GM21367 (cell line): Measurements from ENCODE around the gene XCR1.
"Not testable (repeated sequence)": the region's sequence is repeated elsewhere in the genome, so short reads cannot be mapped to it uniquely, and the experiment has no call there.

ENCODE experiments used
- ATAC-seq: cut with Tn5 transposase; IDR thresholded peaks from one replicate; pipeline ENCODE4 v1.9.1; 2021; ENCODE audit not compliant: unreplicated experiment

Gene XCR1

DNA sequence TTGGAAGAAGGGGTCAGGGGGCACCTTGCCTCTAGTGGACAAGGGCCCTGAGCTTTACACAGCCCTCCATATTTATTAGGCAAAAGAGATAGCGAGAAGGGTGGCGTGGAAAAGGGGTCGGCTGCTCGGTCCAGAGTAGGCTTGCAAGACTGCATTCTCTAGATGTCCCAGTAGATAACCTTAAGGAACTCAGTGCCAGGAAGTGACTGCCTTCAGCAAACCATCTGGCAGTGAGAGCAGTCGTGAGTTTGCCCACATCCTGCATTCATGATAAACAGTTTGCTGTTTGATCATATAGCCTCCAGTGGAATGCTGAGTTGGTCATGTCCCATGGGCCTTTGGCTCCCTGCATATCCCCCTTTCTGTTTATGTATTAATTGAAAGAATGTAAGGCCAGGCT lies 18.9 kb upstream of the XCR1 start:
- not testable (repeated sequence) for ATAC-seq

DNA sequence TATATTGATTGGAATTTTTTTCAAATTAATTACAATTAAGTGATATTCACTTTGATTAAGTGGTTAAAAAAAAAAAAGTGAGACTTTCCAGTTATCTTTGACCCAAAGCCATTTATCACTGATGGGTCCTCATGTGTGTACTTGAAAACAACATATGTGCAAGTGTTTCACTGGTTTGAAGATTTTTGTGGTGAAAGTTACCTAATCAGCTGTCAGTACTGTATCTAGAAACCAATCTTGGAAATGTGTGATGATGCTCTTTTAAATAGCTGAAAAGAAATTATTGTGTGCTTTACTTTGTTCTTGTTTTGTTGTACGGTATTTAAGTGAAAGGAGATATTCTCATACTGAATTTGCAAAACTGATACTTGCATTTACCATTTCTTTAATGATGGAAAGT lies 11.6 kb upstream of the XCR1 start:
- ATAC-seq: no peak

DNA sequence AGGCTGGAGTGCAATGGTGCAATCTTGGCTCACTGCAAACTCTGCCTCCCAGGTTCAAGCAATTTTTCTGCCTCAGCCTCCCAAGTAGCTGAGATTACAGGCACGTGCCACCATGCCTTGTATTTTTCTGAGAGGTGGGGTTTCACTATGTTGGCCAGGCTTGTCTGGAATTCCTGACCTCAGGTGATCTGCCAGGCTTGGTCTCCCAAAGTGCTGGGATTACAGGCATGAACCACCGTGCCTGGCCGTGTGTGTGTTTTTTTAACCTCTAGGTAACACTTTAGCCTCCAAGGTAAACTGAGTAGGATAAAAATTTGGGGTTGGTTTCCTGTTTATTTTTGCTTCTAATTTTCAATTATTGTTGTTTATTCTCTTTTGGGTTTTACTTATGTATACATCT lies 10.8 kb upstream of the XCR1 start:
- not testable (repeated sequence) for ATAC-seq

DNA sequence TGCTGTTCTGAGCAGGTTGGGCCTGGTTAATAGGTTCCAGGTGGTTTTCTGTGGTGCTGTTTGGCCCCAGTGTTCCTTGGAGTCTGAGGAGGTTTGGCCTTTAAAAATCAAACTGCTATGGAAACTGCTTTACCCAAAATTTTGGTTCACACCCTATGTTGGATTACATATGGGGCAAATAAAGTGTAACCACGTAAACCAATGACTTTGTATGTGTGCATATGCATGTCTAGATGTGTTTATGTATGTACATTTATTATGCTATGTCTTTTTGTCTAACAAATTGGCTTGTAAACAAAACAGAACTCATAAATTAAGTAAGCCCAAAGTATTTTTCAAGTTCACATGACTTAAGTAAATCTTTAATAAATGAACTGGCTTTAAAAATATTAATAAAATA lies 8.9 kb upstream of the XCR1 start:
- no peak for ATAC-seq

DNA sequence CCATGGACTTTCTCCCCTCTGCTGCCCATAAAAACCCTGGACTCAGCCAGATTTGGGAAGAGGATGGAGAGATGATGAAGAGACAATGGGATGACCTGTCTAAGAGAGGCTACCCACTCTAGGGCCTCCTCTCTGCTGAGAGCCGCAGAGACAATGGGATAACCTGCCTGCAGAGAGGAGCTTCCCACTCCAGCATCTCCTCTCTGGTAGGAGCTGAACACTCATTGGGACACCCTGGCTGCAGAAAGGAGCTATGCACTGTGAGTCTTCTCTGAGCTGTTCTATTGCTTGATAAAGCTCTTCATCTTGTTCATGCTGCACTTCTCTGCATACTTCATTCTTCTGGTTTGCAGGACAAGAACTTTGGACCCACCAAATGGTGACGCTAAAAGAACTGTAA lies 4.5 kb upstream of the XCR1 start:
- no peak for ATAC-seq

DNA sequence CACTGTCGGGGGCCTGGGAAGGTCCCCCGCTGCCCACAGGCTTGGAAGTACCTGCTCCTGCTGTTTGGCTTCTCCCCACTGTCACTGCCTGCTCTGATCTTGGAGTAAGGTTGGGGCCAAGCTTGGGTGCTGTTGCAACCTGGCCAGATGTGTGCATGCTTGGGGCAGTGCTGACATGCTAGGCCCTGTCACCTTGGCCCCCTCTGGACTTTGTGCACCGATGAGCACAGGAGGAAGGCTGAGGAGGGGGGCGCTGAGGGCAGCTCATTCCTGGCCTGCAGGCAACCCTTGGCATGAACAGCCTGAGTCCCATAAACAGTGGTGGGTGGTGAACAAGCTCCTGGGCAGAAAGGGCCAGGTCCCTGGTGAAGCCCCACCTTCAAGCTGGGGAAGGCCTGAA lies 4.0 kb upstream of the XCR1 start:
- ATAC-seq: no peak

DNA sequence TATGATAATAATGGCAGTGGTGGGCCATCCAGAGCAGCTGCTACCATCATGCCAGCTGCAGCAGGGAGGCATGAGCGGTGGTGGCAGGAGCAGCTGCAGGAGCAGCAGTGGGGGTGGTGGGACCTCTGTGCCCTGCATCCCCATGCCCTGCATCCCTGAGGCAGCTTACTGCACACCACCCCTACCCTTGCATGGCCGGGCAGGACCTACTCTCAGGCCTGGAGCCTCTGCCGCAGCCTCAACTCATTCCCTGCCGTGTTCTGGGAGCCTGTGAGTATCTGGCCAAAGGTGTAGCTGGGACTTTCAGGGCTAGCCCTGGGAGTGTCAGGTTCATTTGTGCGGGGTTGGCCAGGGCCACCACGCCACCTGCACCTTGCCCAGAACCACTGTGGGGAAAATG lies 3.3 kb upstream of the XCR1 start:
- ATAC-seq: no peak

DNA sequence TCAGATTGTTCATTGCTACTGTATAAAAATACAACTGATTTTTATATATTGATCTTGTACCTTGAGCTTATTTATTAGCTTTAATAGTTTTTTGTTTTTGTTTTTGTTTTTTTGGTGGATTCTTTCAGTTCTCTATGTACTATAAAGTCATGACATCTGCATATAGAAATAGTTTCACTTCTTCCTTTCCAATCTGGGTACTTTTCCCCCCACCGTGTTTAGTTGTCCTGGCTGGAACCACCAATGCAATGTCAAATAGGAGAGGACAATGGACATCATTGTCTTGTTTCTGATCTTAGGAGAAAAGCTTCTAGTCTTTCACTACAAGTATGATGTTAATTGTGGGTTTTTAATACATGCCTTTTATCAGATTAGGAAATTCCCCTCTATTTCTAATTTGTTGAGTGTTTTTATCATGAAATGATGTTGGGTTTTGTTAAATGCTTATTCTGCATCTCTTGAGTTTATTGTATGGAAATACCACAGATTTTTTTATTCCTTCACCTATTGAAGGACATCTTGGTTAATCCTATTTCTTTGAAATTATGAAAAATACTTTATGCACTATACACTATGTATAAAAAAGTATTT lies 2.8 kb upstream of the XCR1 start:
- ATAC-seq: no peak

DNA sequence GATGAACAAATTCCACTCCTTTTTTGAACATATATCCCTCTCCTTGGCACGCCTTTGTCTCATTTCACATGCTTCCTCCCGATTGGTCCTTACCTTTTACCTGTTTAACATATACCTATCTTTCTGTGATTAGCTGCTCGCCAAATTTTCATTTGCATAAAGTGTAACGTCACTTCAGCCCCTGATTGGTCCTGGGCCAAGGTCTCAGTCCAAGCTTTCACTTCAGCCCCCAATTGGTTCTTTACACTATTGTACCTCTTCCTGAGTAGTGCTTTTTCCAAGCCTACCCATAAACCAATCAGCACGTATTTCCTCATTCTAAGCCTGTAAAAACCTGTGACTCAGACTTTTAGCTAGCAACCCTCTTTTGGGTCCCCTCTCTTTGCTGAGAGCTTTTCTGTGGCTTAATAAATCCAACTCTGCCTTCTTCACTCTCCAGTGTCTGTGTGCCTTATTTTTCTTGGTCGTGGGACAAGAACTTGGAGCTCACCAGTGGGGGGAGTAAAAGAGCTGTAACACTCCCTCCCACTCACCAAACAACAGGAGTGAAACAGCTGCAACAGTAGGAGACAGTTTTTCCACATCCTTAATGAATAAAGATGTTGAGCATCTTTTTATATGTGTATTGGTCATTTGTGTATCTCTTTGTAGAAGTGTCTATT lies 584 bp upstream of the XCR1 start:
- no peak for ATAC-seq

DNA sequence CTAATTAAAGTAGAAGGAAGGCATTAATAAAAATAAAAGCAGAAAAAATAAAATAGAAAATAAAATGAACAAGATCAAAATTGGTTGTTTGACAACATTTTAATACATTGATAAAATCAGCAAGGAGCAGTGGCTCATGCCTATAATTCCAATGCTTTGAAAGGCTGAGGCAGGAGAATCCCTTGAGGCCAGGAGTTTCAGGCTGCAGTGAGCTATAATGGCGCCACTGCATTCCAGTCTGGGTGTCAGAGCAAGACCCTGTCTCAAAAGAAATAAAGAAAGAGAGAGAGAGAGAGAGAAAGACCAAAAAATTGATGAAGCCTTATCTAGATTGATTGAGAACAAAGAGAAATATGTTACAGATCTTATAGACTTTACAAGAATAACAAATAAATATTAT lies 2.1 kb downstream of the XCR1 start:
- ATAC-seq: no peak

DNA sequence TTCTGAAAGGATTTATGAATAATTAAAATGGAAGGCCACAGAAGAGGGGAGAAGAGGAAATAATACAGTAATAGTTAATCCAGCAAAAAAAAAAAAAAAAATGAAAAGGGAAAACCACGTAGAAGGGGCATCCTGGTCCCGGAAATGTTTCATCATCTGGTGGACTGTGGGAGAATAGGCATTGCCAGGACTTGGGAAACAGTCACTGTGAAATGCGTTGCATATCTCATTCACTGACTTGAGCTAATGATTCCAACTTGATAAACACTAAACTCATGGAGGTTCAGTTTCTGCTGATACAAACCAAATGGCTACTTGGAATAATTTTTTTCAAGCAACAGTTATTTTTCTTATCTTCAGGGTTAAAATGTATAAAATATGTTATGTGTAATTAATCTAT lies 3.2 kb downstream of the XCR1 start:
- ATAC-seq: no peak

DNA sequence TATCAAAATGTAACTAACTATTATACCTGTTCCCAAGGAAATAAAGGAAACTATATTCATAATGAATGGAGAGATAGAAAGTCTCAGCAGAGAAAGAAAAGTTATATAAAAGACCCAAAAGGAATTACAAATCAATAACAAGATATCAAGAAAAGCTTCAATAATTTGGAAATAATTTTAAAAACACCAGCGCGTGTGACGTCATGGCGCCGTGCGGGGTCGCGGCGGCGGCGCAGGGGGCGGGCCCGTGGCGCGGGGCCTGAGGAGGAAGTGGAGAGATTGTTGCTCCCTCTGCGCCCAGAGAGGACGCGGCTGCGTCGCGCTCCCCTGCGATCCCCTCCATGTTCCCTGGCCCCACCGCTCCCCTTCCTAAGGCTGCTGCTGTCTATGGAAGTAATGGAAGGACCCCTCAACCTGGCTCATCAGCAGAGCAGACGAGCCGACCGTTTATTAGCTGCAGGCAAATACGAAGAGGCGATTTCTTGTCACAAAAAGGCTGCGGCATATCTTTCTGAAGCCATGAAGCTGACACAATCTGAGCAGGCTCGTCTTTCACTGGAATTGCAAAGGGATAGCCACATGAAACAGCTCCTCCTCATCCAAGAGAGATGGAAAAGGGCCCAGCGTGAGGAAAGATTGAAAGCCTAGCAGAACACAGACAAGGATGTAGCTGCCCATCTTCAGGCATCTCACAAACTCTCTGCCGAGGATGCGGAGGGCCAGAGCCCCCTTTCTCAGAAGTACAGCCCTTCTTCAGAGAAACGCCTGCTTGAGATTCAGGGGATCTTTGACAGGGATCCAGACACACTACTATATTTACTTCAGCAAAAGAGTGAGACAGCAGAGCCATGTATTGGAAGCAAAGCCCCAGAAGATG lies 4.1 kb downstream of the XCR1 start:
- no peak for ATAC-seq

DNA sequence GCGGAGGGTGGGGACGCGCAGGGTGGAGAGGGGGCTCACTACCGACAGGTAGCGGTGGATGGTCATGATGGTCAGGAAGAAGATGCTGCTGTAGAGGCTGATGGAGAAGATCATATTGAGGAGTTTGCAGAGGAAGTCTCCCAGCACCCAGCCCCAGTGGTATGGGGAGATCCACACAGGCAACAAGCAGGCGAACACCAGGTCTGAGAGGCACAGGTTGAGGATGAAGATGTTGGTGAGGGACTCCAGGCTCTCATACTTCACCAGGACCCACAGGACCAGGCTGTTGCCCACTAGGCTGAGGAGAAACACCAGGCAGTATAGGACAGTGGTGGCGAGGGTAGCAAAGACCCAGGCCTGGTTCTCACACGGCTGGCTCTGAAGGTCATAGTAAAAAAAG lies 5.8 kb downstream of the XCR1 start:
- ATAC-seq: no peak

DNA sequence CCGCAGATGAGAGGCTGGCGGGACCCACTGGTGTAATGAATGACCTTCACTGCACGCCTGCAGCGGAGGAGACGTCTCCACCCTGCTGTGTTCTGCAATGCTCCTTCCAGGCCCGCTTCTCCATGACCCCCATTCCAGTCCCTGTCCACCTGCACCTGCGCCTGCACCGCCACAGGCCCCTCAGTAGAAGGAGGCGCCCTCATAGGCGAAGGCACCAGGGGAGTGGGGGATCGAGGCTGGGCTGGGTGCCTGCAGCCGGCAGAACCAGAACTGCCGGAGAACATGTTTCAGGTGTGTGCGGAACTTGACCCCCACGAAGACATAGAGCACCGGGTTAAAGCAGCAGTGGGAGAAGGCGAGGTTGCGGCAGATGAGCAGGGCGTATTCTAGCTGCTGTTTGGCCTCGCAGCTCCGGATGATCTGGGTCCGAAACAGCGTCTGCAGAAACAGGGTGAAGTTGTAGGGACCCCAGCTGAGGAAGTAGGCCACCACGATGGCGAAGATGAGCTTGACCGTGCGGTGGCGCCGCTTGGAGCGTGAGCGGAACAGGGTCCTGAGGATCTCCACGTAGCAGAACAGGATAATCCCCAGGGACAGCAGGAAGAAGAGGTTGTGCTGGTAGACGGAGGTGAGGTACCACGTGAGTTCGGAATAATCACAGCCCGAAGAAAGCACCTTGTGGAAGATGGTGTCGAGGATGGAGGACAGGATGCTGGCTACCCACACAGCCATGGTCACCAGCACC lies 6.3 kb downstream of the XCR1 start:
- no peak for ATAC-seq

DNA sequence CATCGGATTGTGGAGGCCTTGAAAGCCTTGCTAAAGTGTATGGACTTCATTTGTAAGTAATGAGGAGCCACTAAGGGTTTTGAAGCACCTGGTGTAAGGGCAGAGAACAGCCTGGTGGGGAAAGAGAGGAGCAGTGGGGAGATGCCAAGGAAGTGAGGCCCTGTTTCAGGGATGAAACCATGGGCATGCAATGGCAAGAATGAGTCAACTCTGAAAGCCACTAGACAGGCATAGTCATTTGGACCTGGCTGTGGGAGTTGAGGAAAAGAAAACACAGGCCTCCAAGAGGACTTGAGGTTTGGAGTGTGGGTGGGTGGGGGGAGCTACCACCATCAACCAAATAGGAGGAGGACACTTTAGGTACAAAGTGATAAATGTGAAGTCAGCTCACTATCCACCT lies 7.6 kb downstream of the XCR1 start:
- ATAC-seq: no peak

DNA sequence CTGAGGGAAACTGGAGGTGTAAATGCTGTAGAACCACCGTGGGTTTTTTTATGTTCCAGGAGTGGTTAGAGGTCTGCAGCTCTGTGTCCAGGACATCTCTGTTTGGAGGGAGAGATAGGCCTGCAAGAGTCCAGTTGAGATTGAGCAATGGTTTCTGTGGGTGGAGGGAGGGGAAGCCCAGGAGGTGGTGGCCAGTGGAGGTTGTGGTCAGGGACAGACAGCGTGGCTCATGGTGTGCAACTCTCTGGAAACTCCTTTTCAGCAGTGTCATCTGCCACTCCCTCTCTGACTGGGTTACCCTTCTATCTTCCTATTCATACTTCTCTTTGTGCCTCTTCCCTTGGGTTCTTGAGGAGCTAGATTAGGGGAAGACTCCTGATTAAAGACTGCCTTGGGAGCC lies 9.6 kb downstream of the XCR1 start:
- ATAC-seq: no peak

DNA sequence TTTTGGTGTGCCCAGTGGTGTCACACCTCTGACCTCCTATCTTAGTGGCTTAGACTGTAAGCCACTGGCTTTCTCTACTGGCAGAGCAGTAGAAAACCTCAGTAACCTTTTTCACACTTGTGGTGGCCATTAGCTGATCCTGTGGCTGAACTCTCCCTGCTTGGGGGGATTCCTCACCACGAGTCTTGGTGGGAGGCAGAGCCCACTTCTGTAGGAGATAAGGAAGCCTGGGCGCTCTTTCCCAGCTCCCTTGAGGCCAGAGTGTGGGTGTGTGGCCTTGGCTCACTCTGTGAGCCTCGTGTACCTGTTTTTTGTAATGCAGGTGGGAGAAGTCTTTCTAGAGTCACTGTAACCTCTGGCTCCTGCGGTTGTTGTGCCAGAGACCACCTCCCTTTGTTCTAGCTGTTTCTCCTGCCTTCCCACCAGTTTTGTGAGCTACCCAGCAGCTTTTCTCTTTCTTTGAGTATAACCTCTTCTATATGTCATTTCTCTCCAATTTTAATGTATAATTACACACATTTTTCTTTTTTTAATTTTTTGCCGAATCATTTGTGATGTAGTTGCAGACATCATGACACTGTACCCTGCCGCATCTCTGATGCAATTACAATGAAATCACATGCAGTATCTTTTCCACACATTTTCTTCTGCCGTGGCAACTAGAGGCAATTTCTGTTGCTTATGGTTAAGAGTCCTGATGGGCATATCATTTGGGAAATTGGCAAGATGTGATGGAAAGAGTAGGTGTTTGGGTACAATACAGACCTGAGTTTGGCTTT lies 13.8 kb downstream of the XCR1 start:
- ATAC-seq: no peak

DNA sequence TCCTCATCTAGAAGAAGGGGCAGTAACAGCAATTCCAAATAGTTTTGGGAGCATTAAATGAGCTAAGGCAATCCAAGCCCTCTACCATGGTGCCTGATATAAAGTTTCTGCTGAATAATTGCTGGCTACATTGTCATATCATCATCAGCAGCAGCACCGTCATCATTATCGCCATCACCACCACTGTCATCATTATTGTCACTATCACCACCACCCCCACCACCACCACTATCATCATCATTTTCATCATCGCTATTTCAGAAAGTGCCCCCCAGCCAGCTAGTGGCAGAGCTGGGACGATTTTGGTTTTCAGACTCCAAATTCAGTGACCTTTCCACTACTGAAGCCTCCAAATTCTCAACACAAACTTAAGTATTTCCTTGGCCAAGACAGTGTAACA lies 15.0 kb downstream of the XCR1 start:
- ATAC-seq: no peak

DNA sequence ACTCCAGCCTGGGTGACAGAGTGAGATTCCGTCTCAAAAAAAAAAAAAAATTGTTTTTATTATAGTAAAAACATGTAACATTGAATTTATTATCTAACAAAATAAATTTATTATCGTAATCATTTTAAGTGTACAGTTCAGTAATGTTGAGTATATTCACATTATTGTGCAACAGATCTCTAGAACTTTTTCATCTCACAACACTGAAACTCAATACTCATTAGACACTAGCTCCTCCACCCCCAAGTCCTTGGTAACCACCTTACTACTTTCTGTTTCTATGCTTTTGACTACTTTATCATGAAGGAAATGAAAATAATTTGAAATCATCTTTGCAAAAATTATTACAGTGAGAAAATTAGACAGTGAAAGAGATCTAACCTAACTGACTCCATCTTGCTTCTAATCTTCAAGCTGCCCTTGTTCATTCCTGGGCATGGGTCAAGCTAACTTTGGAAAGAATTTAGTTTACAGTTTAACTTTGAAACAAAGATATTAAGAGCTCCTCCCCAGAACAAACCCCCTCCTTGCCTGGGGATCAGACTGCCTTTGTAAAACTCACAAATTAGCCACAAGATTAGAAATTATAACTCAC lies 16.7 kb downstream of the XCR1 start:
- ATAC-seq: no peak

DNA sequence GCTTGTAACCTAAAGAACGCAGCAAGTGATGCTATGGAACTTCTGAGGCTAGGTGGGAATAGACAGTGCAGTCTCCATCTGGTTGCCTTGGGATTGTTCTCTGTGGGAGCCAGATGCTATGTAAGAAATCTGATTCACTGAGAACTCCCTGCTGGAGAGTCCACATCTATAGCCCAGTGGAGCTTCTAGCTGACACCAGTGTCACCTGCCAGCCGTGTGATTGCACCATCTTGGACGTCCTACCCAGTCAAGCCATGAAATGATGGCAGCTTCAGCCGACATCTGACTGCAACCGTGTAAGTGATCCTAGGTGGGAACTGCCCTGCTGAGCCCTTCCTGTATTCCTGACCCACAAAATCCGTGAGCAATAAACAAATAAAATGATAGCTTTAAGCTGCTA lies 19.2 kb downstream of the XCR1 start:
- no peak for ATAC-seq
